HEK293T (cell line): ENCODE data around the gene CST7.

Source experiments
- ELF4 ChIP-seq: fragments of 450-650 bp; IDR thresholded peaks from 2 replicates; pipeline ENCODE4 v1.6.1; 2017; ENCODE audit warnings: antibody characterized with exemption
- FOXA1 ChIP-seq: fragments of 450-650 bp; IDR thresholded peaks from 2 replicates; pipeline ENCODE4 v1.6.1; 2016; ENCODE audit warnings: mild to moderate bottlenecking
- FOXK2 ChIP-seq: fragments of 450-650 bp; IDR thresholded peaks from 2 replicates; pipeline ENCODE4 v1.6.1; 2016; ENCODE audit warnings: mild to moderate bottlenecking
- FOXM1 ChIP-seq: fragments of 450-650 bp; IDR thresholded peaks from 2 replicates; pipeline ENCODE4 v1.6.1; 2017; ENCODE audit warnings: mild to moderate bottlenecking, borderline replicate concordance
- HDGF ChIP-seq: fragments of 450-650 bp; IDR thresholded peaks from 2 replicates; pipeline ENCODE4 v1.6.1; 2017; ENCODE audit warnings: antibody characterized with exemption, borderline replicate concordance
- NFRKB ChIP-seq: fragments of 450-650 bp; IDR thresholded peaks from 2 replicates; pipeline ENCODE4 v1.6.1; 2016; ENCODE audit warnings: mild to moderate bottlenecking, moderate library complexity

DNA sequence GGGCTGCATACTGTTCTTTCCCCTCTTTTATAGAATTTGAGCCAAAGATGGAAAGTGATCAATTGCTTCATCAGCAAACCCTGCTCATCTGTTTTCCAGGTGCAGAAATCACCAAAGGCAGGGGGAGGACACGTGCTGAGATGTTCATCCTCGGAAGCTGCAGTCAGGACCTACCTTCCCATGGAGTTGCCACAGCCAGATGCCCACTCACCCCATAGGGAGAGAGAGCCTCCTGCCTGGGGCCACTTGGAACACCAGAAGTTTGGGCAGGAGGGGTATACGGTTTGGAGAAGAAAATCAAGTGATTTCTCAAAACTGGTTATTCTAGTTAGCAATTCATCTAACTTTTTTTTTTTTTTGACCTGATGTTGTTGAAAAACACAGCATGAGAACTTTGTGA lies 5.3 kb upstream of the CST7 start:
- TF ChIP-seq FOXK2 (no peak), ELF4 (no peak), NFRKB (no peak), FOXA1 (no peak), FOXM1 (no peak), HDGF (no peak)
